ENCODE measurements around the gene HMCN1. TPM values are rescaled to one million over a fixed set of nuclear protein-coding genes. Genes with fewer than 3 reads are reported as not detected.

Gene HMCN1
- total RNA-seq, 1 experiment from 2014 or later, result 0.12 TPM

- POLR2A ChIA-PET, result interaction anchor here (0.9 to 1.1 kb wide), 3 partner anchors 9 to 40 kb away, joined by 3 to 4 read pairs (median 4); no protein-coding TSS in a partner anchor
- no peak for DNase-seq (ENCODE audit: unreplicated experiment)
- no peak overlapping the region for H3K4me3 Mint-ChIP-seq (ENCODE audit: unreplicated experiment)
- no peak for TF ChIP-seq CTCF (IDR thresholded peaks at IDR 0.05; ENCODE audit: unreplicated experiment)
- no peaks in the 10 kb centered on the region for H3K27me3 Mint-ChIP-seq (ENCODE audit: insufficient read depth, unreplicated experiment)
- peaks cover 6% of the 10 kb centered on the region for H3K4me1 Mint-ChIP-seq (ENCODE audit: insufficient read depth, unreplicated experiment)
- CTCF ChIA-PET, result interaction anchor here (0.5 to 1.4 kb wide), 2 partner anchors 13 to 17 kb away, joined by 3 to 4 read pairs; no protein-coding TSS in a partner anchor
- BruUV-seq (replicated peaks), result no TSS peak
- H3K27ac Mint-ChIP-seq (ENCODE audit: low read depth, unreplicated experiment), result no peak overlapping the region
- intact Hi-C loops (cut with micrococcal nuclease), result no loop called here
- H3K9me3 Mint-ChIP-seq (ENCODE audit: unreplicated experiment), result no peaks in the 10 kb centered on the region
- H3K36me3 Mint-ChIP-seq (ENCODE audit: insufficient read depth, unreplicated experiment), result no peaks in the 10 kb centered on the region
Measured at GRCh38 chr1:185960422-185961321, 226.5 kb downstream of the HMCN1 start.

GRCh38 chr1:185961664-185962063, 227.5 kb downstream of the HMCN1 start:
- peak; percentile 36 for DNase-seq (ENCODE audit: unreplicated experiment)
- POLR2A ChIA-PET, result interaction anchor here (0.9 to 1.1 kb wide), 3 partner anchors 8 to 41 kb away, joined by 3 to 4 read pairs (median 4); no protein-coding TSS in a partner anchor
- peak overlapping the region; percentile 55 for H3K27ac Mint-ChIP-seq (ENCODE audit: low read depth, unreplicated experiment)
- H3K4me3 Mint-ChIP-seq (ENCODE audit: unreplicated experiment), result no peak overlapping the region
- no peaks in the 10 kb centered on the region for H3K9me3 Mint-ChIP-seq (ENCODE audit: unreplicated experiment)
- BruUV-seq (replicated peaks), result no TSS peak
- H3K4me1 Mint-ChIP-seq (ENCODE audit: insufficient read depth, unreplicated experiment), result peaks cover 6% of the 10 kb centered on the region
- H3K36me3 Mint-ChIP-seq (ENCODE audit: insufficient read depth, unreplicated experiment), result no peaks in the 10 kb centered on the region
- H3K27me3 Mint-ChIP-seq (ENCODE audit: insufficient read depth, unreplicated experiment), result no peaks in the 10 kb centered on the region
- intact Hi-C loops (cut with micrococcal nuclease), result no loop called here
- CTCF ChIA-PET, result no interaction called here
- no peak for TF ChIP-seq CTCF (IDR thresholded peaks at IDR 0.05; ENCODE audit: unreplicated experiment)

GRCh38 chr1:185964946-185965345, 230.8 kb downstream of the HMCN1 start:
- Mint-ChIP-seq H3K27ac (ENCODE audit: low read depth, unreplicated experiment) (no peak overlapping the region), H3K4me3 (ENCODE audit: unreplicated experiment) (no peak overlapping the region), H3K36me3 (ENCODE audit: insufficient read depth, unreplicated experiment) (no peaks in the 10 kb centered on the region), H3K9me3 (ENCODE audit: unreplicated experiment) (no peaks in the 10 kb centered on the region), H3K4me1 (ENCODE audit: insufficient read depth, unreplicated experiment) (peaks cover 6% of the 10 kb centered on the region), H3K27me3 (ENCODE audit: insufficient read depth, unreplicated experiment) (no peaks in the 10 kb centered on the region)
- TF ChIP-seq CTCF (IDR thresholded peaks at IDR 0.05; ENCODE audit: unreplicated experiment), result no peak
- CTCF ChIA-PET, result no interaction called here
- no TSS peak for BruUV-seq (replicated peaks)
- intact Hi-C loops (cut with micrococcal nuclease), result no loop called here
- DNase-seq (ENCODE audit: unreplicated experiment), result no peak
- POLR2A ChIA-PET, result no interaction called here

GRCh38 chr1:185965870-185966269, 231.7 kb downstream of the HMCN1 start:
- DNase-seq (ENCODE audit: unreplicated experiment), result no peak
- BruUV-seq (replicated peaks), result no TSS peak
- TF ChIP-seq CTCF (IDR thresholded peaks at IDR 0.05; ENCODE audit: unreplicated experiment), result no peak
- POLR2A ChIA-PET, result interaction anchor here (0.7 kb wide), 1 partner anchor 87 kb away, joined by 3 read pairs; no protein-coding TSS in a partner anchor
- Mint-ChIP-seq H3K27ac (ENCODE audit: low read depth, unreplicated experiment) (no peak overlapping the region), H3K27me3 (ENCODE audit: insufficient read depth, unreplicated experiment) (no peaks in the 10 kb centered on the region), H3K9me3 (ENCODE audit: unreplicated experiment) (no peaks in the 10 kb centered on the region), H3K4me1 (ENCODE audit: insufficient read depth, unreplicated experiment) (peaks cover 6% of the 10 kb centered on the region), H3K36me3 (ENCODE audit: insufficient read depth, unreplicated experiment) (no peaks in the 10 kb centered on the region), H3K4me3 (ENCODE audit: unreplicated experiment) (no peak overlapping the region)
- CTCF ChIA-PET, result interaction anchor here (0.8 kb wide), 1 partner anchor 19 kb away, joined by 3 read pairs; no protein-coding TSS in a partner anchor
- intact Hi-C loops (cut with micrococcal nuclease), result no loop called here
